HCT116 (cell line): ENCODE results near the gene NDUFA5. TPM values are rescaled to one million over a fixed set of nuclear protein-coding genes. Genes with fewer than 3 reads are reported as not detected.

Experiments
- ATAC-seq: fragments of 200-7000 bp; cut with Tn5 transposase; 2 replicates; pipeline ENCODE4 v1.9.1; 2020; ENCODE audit warnings: mild to moderate bottlenecking, moderate library complexity
- BruUV-seq: library from RNA; stranded (reverse); fragments of 400-500 nt; replicated peaks from 2 replicates; lab custom pipeline; 2021; lab: Mats Ljungman, UMichigan
- CTCF ChIA-PET: fragments of 300-600 bp; sonication (Branson Sonifier 250); formaldehyde crosslinking; loops from one replicate; lab custom pipeline; 2021; ENCODE audit warnings: antibody characterized with exemption; lab: Charles Lee
- POLR2A ChIA-PET: fragments of 300-600, 350-600 bp; sonication (Branson Sonifier 250); formaldehyde crosslinking; loops from one replicate; lab custom pipeline; 2021; ENCODE audit warnings: antibody characterized with exemption; lab: Charles Lee
- RAD21 ChIA-PET, 2 experiments: fragments of 300-600 bp; sonication (Branson Sonifier 250); formaldehyde crosslinking; loops; one replicate each; lab custom pipeline; 2023; ENCODE audit warnings: low total read pairs in 2 of 2; ENCODE audit not compliant: uncharacterized antibody in 2 of 2, unreplicated experiment in 2 of 2, low non-redundant PET in 1 of 2; lab: Charles Lee
- DNase-seq: peaks from one replicate; pipeline ENCODE4 v3.0.0-alpha.2; 2010; ENCODE audit warnings: low read depth, low spot score
- H2AFZ ChIP-seq: fragments of 200-600 bp; shearing (Covaris generic), sonication (generic); 2 replicates; pipeline ENCODE4 v1.6.1; 2017; ENCODE audit warnings: low read depth, mixed run types, mixed read lengths, antibody characterized with exemption, low read length; ENCODE audit not compliant: poor library complexity, severe bottlenecking
- H3K27ac ChIP-seq: 2 replicates; pipeline ENCODE4 v1.5.1; 2012; ENCODE audit warnings: low read depth, low read length
- H3K27me3 ChIP-seq: fragments of 200-600 bp; sonication (generic); 2 replicates; pipeline ENCODE4 v1.6.1; 2016; ENCODE audit warnings: mixed run types, low read length, mixed read lengths; ENCODE audit not compliant: insufficient read depth
- H3K36me3 ChIP-seq, 2 experiments: fragments of 200-500 bp in 1 of 2; fragments of 200-600 bp in 1 of 2; sonication (Bioruptor generic) in 1 of 2; sonication (generic) in 1 of 2; 2 replicates each; pipeline versions ENCODE4 v1.5.1 to v1.6.1; 2014 to 2016; ENCODE audit warnings: low read length in 2 of 2, inconsistent platforms in 1 of 2, mixed read lengths in 1 of 2, mixed run types in 1 of 2; ENCODE audit not compliant: insufficient read depth in 2 of 2, control insufficient read depth in 1 of 2
- H3K4me1 ChIP-seq, 2 experiments: fragments of 200-600 bp in 1 of 2; sonication (generic) in 1 of 2; 2 replicates each; pipeline versions ENCODE4 v1.5.1 to v1.6.1; 2012 to 2017; ENCODE audit warnings: low read length in 2 of 2, inconsistent platforms in 1 of 2, mild to moderate bottlenecking in 1 of 2, mixed read lengths in 1 of 2, mixed run types in 1 of 2, moderate library complexity in 1 of 2; ENCODE audit not compliant: insufficient read depth in 2 of 2, control insufficient read depth in 1 of 2
- H3K4me2 ChIP-seq: fragments of 200-600 bp; sonication (generic); 2 replicates; pipeline ENCODE4 v1.6.1; 2017; ENCODE audit warnings: mixed run types, low read length, mixed read lengths
- H3K4me3 ChIP-seq, 2 experiments: fragments of 200-600 bp in 1 of 2; sonication (generic) in 1 of 2; replicated peaks in 1 of 2; 2 replicates each; pipeline ENCODE4 v1.5.1; 2011 to 2016; ENCODE audit warnings: low read length in 2 of 2, control low read depth in 1 of 2, low read depth in 1 of 2, mild to moderate bottlenecking in 1 of 2, mixed read lengths in 1 of 2, mixed run types in 1 of 2
- H3K79me2 ChIP-seq: fragments of 200-600 bp; sonication (generic); 2 replicates; pipeline ENCODE4 v1.6.1; 2017; ENCODE audit warnings: mild to moderate bottlenecking, mixed run types, low read length, moderate library complexity, mixed read lengths; ENCODE audit not compliant: insufficient read depth
- H3K9ac ChIP-seq: fragments of 200-600 bp; sonication (generic); 2 replicates; pipeline ENCODE4 v1.6.1; 2016; ENCODE audit warnings: low read length, mixed read lengths
- H3K9me2 ChIP-seq: fragments of 200-600 bp; sonication (generic), shearing (Covaris generic); 2 replicates; pipeline ENCODE4 v1.6.1; 2017; ENCODE audit warnings: mixed run types, mild to moderate bottlenecking, moderate library complexity; ENCODE audit not compliant: insufficient read depth
- H3K9me3 ChIP-seq, 2 experiments: fragments of 200-500 bp in 1 of 2; fragments of 200-600 bp in 1 of 2; sonication (Bioruptor generic) in 1 of 2; sonication (generic) in 1 of 2; 2 replicates each; pipeline ENCODE4 v1.6.1; 2014 to 2017; ENCODE audit warnings: low read length in 2 of 2, mixed read lengths in 2 of 2, inconsistent platforms in 1 of 2, low read depth in 1 of 2, mild to moderate bottlenecking in 1 of 2, mixed run types in 1 of 2, moderate library complexity in 1 of 2; ENCODE audit not compliant: control insufficient read depth in 1 of 2, insufficient read depth in 1 of 2
- H4K20me1 ChIP-seq: fragments of 200-600 bp; sonication (generic), shearing (Covaris generic); 2 replicates; pipeline ENCODE4 v1.6.1; 2017; ENCODE audit warnings: mixed run types, mild to moderate bottlenecking, moderate library complexity; ENCODE audit not compliant: insufficient read depth
- EGR1 ChIP-seq: IDR thresholded peaks from 2 replicates; pipeline ENCODE4 v1.6.1; 2012; ENCODE audit warnings: low read depth
- ELF1 ChIP-seq: IDR thresholded peaks from 2 replicates; pipeline ENCODE4 v1.6.1; 2012; ENCODE audit warnings: low read depth, borderline replicate concordance
- EZH2 ChIP-seq: fragments of 200-600 bp; sonication (generic); IDR thresholded peaks from 2 replicates; pipeline ENCODE4 v1.6.1; 2017; ENCODE audit warnings: antibody characterized with exemption, mixed run types
- SRF ChIP-seq: IDR thresholded peaks from 2 replicates; pipeline ENCODE4 v1.6.1; 2012; ENCODE audit warnings: low read depth
- TCF7L2 ChIP-seq: IDR thresholded peaks from 2 replicates; pipeline ENCODE4 v1.7.0; 2011; ENCODE audit warnings: borderline replicate concordance, inconsistent platforms; ENCODE audit not compliant: insufficient read depth, insufficient read length; ENCODE audit errors: extremely low read depth
- YY1 ChIP-seq: IDR thresholded peaks from 2 replicates; pipeline ENCODE4 v1.6.1; 2011; ENCODE audit warnings: low read length, low read depth, moderate library complexity, mild to moderate bottlenecking; ENCODE audit not compliant: insufficient replicate concordance; ENCODE audit errors: extremely low read depth
- intact Hi-C: fragments of 100-400 bp; cut with micrococcal nuclease; formaldehyde crosslinking; loops from 2 replicates; pipeline ENCODE4 v1.10.0; 2022
- total RNA-seq: library from RNA; stranded (reverse); gene quantifications from one replicate; pipeline ENCODE4 v1.2.1, GENCODE V29; 2021; ENCODE audit not compliant: unreplicated experiment
- TF ChIP-seq, protein P1 (sequence below): IDR thresholded peaks from 2 replicates; pipeline ENCODE4 v1.6.1; 2011; ENCODE audit warnings: mild to moderate bottlenecking, low read length, moderate library complexity; ENCODE audit not compliant: insufficient replicate concordance; ENCODE audit errors: extremely low read depth
- TF ChIP-seq, protein P2 (sequence below): IDR thresholded peaks from 2 replicates; pipeline ENCODE4 v1.6.1; 2012

Gene NDUFA5
- total RNA-seq, 1 experiment from 2014 or later, result 64.2 TPM

DNA sequence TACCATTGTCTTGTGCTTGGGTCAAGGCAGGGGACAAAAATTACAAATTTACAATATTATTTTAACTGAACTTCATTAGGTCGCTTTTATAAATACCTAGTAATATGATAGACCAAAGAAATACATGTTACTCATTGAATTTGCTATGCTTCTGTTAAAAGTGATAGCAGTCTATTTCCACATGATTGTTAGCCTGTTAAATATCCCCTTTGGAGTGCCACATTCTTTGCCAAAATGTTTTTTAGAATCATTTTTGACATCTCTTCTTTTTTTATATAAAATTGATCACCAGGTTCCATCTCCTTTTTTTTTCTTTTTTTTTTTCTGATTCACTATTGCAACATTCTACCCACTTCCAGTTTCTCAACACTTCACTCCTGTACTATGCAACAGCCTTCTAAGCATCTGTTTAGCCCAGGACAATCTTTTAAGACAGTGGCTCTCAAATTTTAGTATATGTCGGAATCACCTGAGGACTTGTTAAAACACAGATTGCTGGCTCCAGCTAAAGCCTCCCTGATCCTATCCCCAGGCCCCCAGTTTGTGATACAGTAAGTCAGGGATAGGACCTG is 16.4 kb upstream of the NDUFA5 start:
- CTCF ChIA-PET, result no interaction called here
- peak overlapping the region; percentile 26 for H2AFZ ChIP-seq
- peaks cover 2 to 5% of the 10 kb centered on the region in 2 experiments; a peak in 2 of 4 replicates for H3K4me1 ChIP-seq
- H3K9me2 ChIP-seq, result no peaks in the 10 kb centered on the region
- no peaks in the 10 kb centered on the region for H3K36me3 ChIP-seq
- no peak overlapping the region for H3K4me2 ChIP-seq
- intact Hi-C loops, result no loop called here
- no peaks in the 10 kb centered on the region for H3K79me2 ChIP-seq
- H3K4me3 ChIP-seq, result no peak overlapping the region
- TF ChIP-seq YY1 (no peak), EZH2 (no peak), EGR1 (no peak), SRF (no peak), TCF7L2 (no peak), ELF1 (no peak)
- TF ChIP-seq, protein P1, sequence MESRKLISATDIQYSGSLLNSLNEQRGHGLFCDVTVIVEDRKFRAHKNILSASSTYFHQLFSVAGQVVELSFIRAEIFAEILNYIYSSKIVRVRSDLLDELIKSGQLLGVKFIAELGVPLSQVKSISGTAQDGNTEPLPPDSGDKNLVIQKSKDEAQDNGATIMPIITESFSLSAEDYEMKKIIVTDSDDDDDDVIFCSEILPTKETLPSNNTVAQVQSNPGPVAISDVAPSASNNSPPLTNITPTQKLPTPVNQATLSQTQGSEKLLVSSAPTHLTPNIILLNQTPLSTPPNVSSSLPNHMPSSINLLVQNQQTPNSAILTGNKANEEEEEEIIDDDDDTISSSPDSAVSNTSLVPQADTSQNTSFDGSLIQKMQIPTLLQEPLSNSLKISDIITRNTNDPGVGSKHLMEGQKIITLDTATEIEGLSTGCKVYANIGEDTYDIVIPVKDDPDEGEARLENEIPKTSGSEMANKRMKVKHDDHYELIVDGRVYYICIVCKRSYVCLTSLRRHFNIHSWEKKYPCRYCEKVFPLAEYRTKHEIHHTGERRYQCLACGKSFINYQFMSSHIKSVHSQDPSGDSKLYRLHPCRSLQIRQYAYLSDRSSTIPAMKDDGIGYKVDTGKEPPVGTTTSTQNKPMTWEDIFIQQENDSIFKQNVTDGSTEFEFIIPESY, result no peak
- TF ChIP-seq, protein P2, sequence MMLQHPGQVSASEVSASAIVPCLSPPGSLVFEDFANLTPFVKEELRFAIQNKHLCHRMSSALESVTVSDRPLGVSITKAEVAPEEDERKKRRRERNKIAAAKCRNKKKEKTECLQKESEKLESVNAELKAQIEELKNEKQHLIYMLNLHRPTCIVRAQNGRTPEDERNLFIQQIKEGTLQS, result no peak
- H3K9me3 ChIP-seq, result no peaks in the 10 kb centered on the region
- H3K27me3 ChIP-seq, result no peaks in the 10 kb centered on the region
- POLR2A ChIA-PET, result no interaction called here
- BruUV-seq, result no TSS peak
- RAD21 ChIA-PET, result no interaction called here
- no peak overlapping the region for H3K27ac ChIP-seq
- ATAC-seq, result no peak
- H4K20me1 ChIP-seq, result no peaks in the 10 kb centered on the region
- DNase-seq, result no peak
- H3K9ac ChIP-seq, result no peak overlapping the region
